ENCODE measurements around the gene AK9.

- no peak for TF ChIP-seq POLR2A (IDR thresholded peaks at IDR 0.05; ENCODE audit: low read length)
- no peak for TF ChIP-seq GATA1 (IDR thresholded peaks at IDR 0.05; ENCODE audit: low read depth, low read length)
These were observed 29.3 kb upstream of the AK9 start for GRCh38 chr6:109720311-109720710.

Measured in erythroblast (primary cell).